Gastroesophageal sphincter (tissue), 3 donors: ENCODE data around the gene PRKCZ.

Experiments used
- CTCF ChIP-seq, 4 experiments: fragments of 200-600 bp in 2 of 4; fragments of 450-650 bp in 2 of 4; sonication (generic) in 1 of 4; IDR thresholded peaks; one replicate each; pipeline ENCODE4 v1.5.1; 2017 to 2019; ENCODE audit warnings: antibody characterized with exemption in 4 of 4, mild to moderate bottlenecking in 2 of 4, moderate library complexity in 2 of 4
- POLR2A ChIP-seq, 2 donors: fragments of 450-650 bp; IDR thresholded peaks; one replicate each; pipeline ENCODE4 v1.6.1; 2017; ENCODE audit warnings: antibody characterized with exemption in 2 of 2, mild to moderate bottlenecking in 2 of 2, moderate library complexity in 1 of 2

- no peak for TF ChIP-seq CTCF (IDR thresholded peaks at IDR 0.05)
- no peak for TF ChIP-seq POLR2A (IDR thresholded peaks at IDR 0.05)
These were observed 49.8 kb upstream of the PRKCZ start for GRCh38 chr1:2000432-2000831.
